ENCODE measurements around the gene HASPIN. TPM values are rescaled to one million over a fixed set of nuclear protein-coding genes. Genes with fewer than 3 reads are reported as not detected.
"Not testable (repeated sequence)": the region's sequence is repeated elsewhere in the genome, so short reads cannot be mapped to it uniquely, and the experiment has no call there.

HASPIN gene
- total and polyA plus RNA-seq, 7 experiments from 2014 or later, result 0.28 to 18.5 (median 0.34) TPM; not detected in 1

- intact Hi-C loops (cut with micrococcal nuclease), result not testable (repeated sequence)
Observed at GRCh38 chr17:3702041-3702539, 21.6 kb upstream of the HASPIN start.

GRCh38 chr17:3704931-3705717 is 18.6 kb upstream of the HASPIN start:
- H3K9me3 Mint-ChIP-seq, result peaks cover 0 to 7% (median 0%) of the 10 kb centered on the region in 11 donors
- no peak overlapping the region for H3K27ac ChIP-seq (ENCODE audit: low read depth, low read length)
- H3K4me1 ChIP-seq (ENCODE audit: control insufficient read depth in 2 of 2, insufficient read depth in 2 of 2, low read length in 2 of 2), result no peaks in the 10 kb centered on the region
- ATAC-seq (no peak), DNase-seq (no peak)
- peak overlapping the region in 1 of 9 donors; percentile 69 for H3K27ac Mint-ChIP-seq
- H3K27me3 ChIP-seq (ENCODE audit: control insufficient read depth in 2 of 2, insufficient read depth in 2 of 2, low read length in 2 of 2), result no peaks in the 10 kb centered on the region
- no peaks in the 10 kb centered on the region for H3K9me3 ChIP-seq (ENCODE audit: control insufficient read depth in 2 of 3, low read length in 3 of 3)
- intact Hi-C loops (cut with micrococcal nuclease), result no loop called here
- peaks cover 0 to 42% (median 0%) of the 10 kb centered on the region in 5 donors for H3K36me3 Mint-ChIP-seq
- ChIA-PET CTCF (no interaction called here), POLR2A (no interaction called here)
- H3K4me3 ChIP-seq (ENCODE audit: low read length), result no peak overlapping the region
- no peaks in the 10 kb centered on the region for H3K36me3 ChIP-seq (ENCODE audit: control insufficient read depth in 2 of 3, insufficient read depth in 3 of 3, low read length in 3 of 3)
- peaks cover 0 to 29% (median 7%) of the 10 kb centered on the region in 7 donors for H3K4me1 Mint-ChIP-seq
- no peaks in the 10 kb centered on the region for H3K27me3 Mint-ChIP-seq
- H3K4me3 Mint-ChIP-seq, result no peak overlapping the region

More at GRCh38 chr17:3702041-3702539, 21.6 kb upstream of the HASPIN start:
- H3K27me3 ChIP-seq (ENCODE audit: control insufficient read depth in 2 of 2, insufficient read depth in 2 of 2, low read length in 2 of 2); H3K4me1 ChIP-seq (ENCODE audit: control insufficient read depth in 2 of 2, insufficient read depth in 2 of 2, low read length in 2 of 2); H3K4me3 ChIP-seq (ENCODE audit: low read length); H3K9me3 Mint-ChIP-seq; CTCF ChIA-PET; H3K4me1 Mint-ChIP-seq; POLR2A ChIA-PET; H3K9me3 ChIP-seq (ENCODE audit: control insufficient read depth in 2 of 3, low read length in 3 of 3); DNase-seq; H3K4me3 Mint-ChIP-seq; H3K27me3 Mint-ChIP-seq; H3K27ac ChIP-seq (ENCODE audit: low read depth, low read length); ATAC-seq; H3K36me3 ChIP-seq (ENCODE audit: control insufficient read depth in 2 of 3, insufficient read depth in 3 of 3, low read length in 3 of 3): not testable (repeated sequence)
- H3K36me3 Mint-ChIP-seq, result peaks cover 0 to 42% (median 0%) of the 10 kb centered on the region in 5 donors
- H3K27ac Mint-ChIP-seq, result peak overlapping the region in 3 of 9 donors; percentile 56 to 83 (median 78)

- POLR2A ChIA-PET, H3K4me3 Mint-ChIP-seq, CTCF ChIA-PET: not testable (repeated sequence)
Observed at GRCh38 chr17:3705718-3705984, 18.1 kb upstream of the HASPIN start.

GRCh38 chr17:3708366-3708765 is 15.3 kb upstream of the HASPIN start:
- Histone ChIP-seq H3K4me1 (ENCODE audit: control insufficient read depth in 2 of 2, insufficient read depth in 2 of 2, low read length in 2 of 2) (peaks cover 21 to 24% of the 10 kb centered on the region in 2 donors), H3K27ac (ENCODE audit: low read depth, low read length) (no peak overlapping the region), H3K9me3 (ENCODE audit: control insufficient read depth in 2 of 3, low read length in 3 of 3) (no peaks in the 10 kb centered on the region), H3K27me3 (ENCODE audit: control insufficient read depth in 2 of 2, insufficient read depth in 2 of 2, low read length in 2 of 2) (no peaks in the 10 kb centered on the region), H3K36me3 (ENCODE audit: control insufficient read depth in 2 of 3, insufficient read depth in 3 of 3, low read length in 3 of 3) (no peaks in the 10 kb centered on the region), H3K4me3 (ENCODE audit: low read length) (no peak overlapping the region)
- POLR2A ChIA-PET, result interaction anchor here (1.1 kb wide), 1 partner anchor 13 kb away, joined by 3 read pairs; no protein-coding TSS in a partner anchor
- ATAC-seq (no peak), DNase-seq (no peak)
- CTCF ChIA-PET, result interaction anchor here (0.6 to 0.7 kb wide), 2 partner anchors 13 to 63 kb away, joined by 3 read pairs; no protein-coding TSS in a partner anchor
- H3K27me3 Mint-ChIP-seq, result no peaks in the 10 kb centered on the region
- peaks cover 13 to 49% (median 35%) of the 10 kb centered on the region in 7 donors for H3K4me1 Mint-ChIP-seq
- intact Hi-C loops (cut with micrococcal nuclease), result no loop called here
- peak overlapping the region in 1 of 10 donors; percentile 38 for H3K4me3 Mint-ChIP-seq
- peak overlapping the region in 5 of 9 donors; percentile 3 to 70 (median 38) for H3K27ac Mint-ChIP-seq
- no peaks in the 10 kb centered on the region for H3K9me3 Mint-ChIP-seq
- peaks cover 0 to 42% (median 3%) of the 10 kb centered on the region in 5 donors for H3K36me3 Mint-ChIP-seq

More at GRCh38 chr17:3705718-3705984, 18.1 kb upstream of the HASPIN start:
- H3K36me3 ChIP-seq (ENCODE audit: control insufficient read depth in 2 of 3, insufficient read depth in 3 of 3, low read length in 3 of 3); H3K4me3 ChIP-seq (ENCODE audit: low read length); H3K27me3 Mint-ChIP-seq; H3K9me3 ChIP-seq (ENCODE audit: control insufficient read depth in 2 of 3, low read length in 3 of 3); H3K9me3 Mint-ChIP-seq; H3K4me1 ChIP-seq (ENCODE audit: control insufficient read depth in 2 of 2, insufficient read depth in 2 of 2, low read length in 2 of 2); H3K27ac ChIP-seq (ENCODE audit: low read depth, low read length); DNase-seq; ATAC-seq; intact Hi-C loops (cut with micrococcal nuclease); H3K27ac Mint-ChIP-seq; H3K27me3 ChIP-seq (ENCODE audit: control insufficient read depth in 2 of 2, insufficient read depth in 2 of 2, low read length in 2 of 2): not testable (repeated sequence)
- Mint-ChIP-seq H3K4me1 (peaks cover 0 to 31% (median 10%) of the 10 kb centered on the region in 7 donors), H3K36me3 (peaks cover 0 to 40% (median 0%) of the 10 kb centered on the region in 5 donors)

- peak overlapping the region; percentile 5 for H3K4me3 ChIP-seq (ENCODE audit: low read length)
- peaks cover 0 to 17% (median 7%) of the 10 kb centered on the region in 3 experiments for H3K36me3 ChIP-seq (ENCODE audit: control insufficient read depth in 2 of 3, insufficient read depth in 3 of 3, low read length in 3 of 3)
- intact Hi-C loops (cut with micrococcal nuclease), result loop anchor here (1.0 to 2.0 kb wide), 6 partner anchors 12 to 54 kb away; partner anchors contain the start of genes HASPIN (in 2 of the 2), P2RX5 (in 2 of the 2), EMC6 (in 1 of the 2) and TAX1BP3 (in 1 of the 2)
- H3K9me3 ChIP-seq (ENCODE audit: control insufficient read depth in 2 of 3, low read length in 3 of 3), result no peaks in the 10 kb centered on the region
- H3K27ac ChIP-seq (ENCODE audit: low read depth, low read length), result peak overlapping the region; percentile 40
- peak in 8 of 9 donors; percentile 70 to 87 (median 82) for DNase-seq
- ChIA-PET POLR2A (interaction anchor here (0.6 to 2.9 kb wide), 11 partner anchors 10 to 1373 kb away, joined by 3 to 25 read pairs (median 5); partner anchors contain the start of genes HASPIN and P2RX5), CTCF (interaction anchor here (0.5 to 2.0 kb wide), 3 partner anchors 27 to 61 kb away, joined by 3 to 5 read pairs (median 3); no protein-coding TSS in a partner anchor)
- H3K9me3 Mint-ChIP-seq, result no peaks in the 10 kb centered on the region
- H3K4me1 Mint-ChIP-seq, result peaks cover 19 to 66% (median 38%) of the 10 kb centered on the region in 7 donors
- peaks cover 21 to 24% of the 10 kb centered on the region in 2 donors for H3K4me1 ChIP-seq (ENCODE audit: control insufficient read depth in 2 of 2, insufficient read depth in 2 of 2, low read length in 2 of 2)
- H3K27ac Mint-ChIP-seq, result peak overlapping the region; percentile 63 to 95 (median 89)
- H3K27me3 ChIP-seq (ENCODE audit: control insufficient read depth in 2 of 2, insufficient read depth in 2 of 2, low read length in 2 of 2), result no peaks in the 10 kb centered on the region
- no peaks in the 10 kb centered on the region for H3K27me3 Mint-ChIP-seq
- ATAC-seq, result peak; percentile 99
- H3K4me3 Mint-ChIP-seq, result peak overlapping the region in 9 of 10 donors; percentile 21 to 80 (median 71)
- peaks cover 5 to 45% (median 9%) of the 10 kb centered on the region in 5 donors for H3K36me3 Mint-ChIP-seq
Observed at GRCh38 chr17:3710951-3711383, 12.7 kb upstream of the HASPIN start.

GRCh38 chr17:3712811-3713463 is 10.8 kb upstream of the HASPIN start:
- Mint-ChIP-seq H3K36me3 (peaks cover 5 to 56% (median 14%) of the 10 kb centered on the region in 5 donors), H3K27me3 (no peaks in the 10 kb centered on the region), H3K9me3 (no peaks in the 10 kb centered on the region), H3K4me3 (peak overlapping the region in 8 of 10 donors; percentile 4 to 64 (median 51)), H3K4me1 (peaks cover 19 to 78% (median 38%) of the 10 kb centered on the region in 7 donors), H3K27ac (peak overlapping the region; percentile 5 to 89 (median 84))
- intact Hi-C loops (cut with micrococcal nuclease), result no loop called here
- ChIA-PET CTCF (no interaction called here), POLR2A (interaction anchor here (2.9 kb wide), 1 partner anchor 11 kb away, joined by 21 read pairs; the partner anchor contains the start of gene HASPIN)
- H3K27ac ChIP-seq (ENCODE audit: low read depth, low read length), result peak overlapping the region; percentile 36
- no peak for ATAC-seq
- DNase-seq, result peak in 1 of 9 donors; percentile 45
- H3K9me3 ChIP-seq (ENCODE audit: control insufficient read depth in 2 of 3, low read length in 3 of 3), result no peaks in the 10 kb centered on the region
- no peak overlapping the region for H3K4me3 ChIP-seq (ENCODE audit: low read length)
- peaks cover 6 to 36% (median 7%) of the 10 kb centered on the region in 3 experiments for H3K36me3 ChIP-seq (ENCODE audit: control insufficient read depth in 2 of 3, insufficient read depth in 3 of 3, low read length in 3 of 3)
- H3K4me1 ChIP-seq (ENCODE audit: control insufficient read depth in 2 of 2, insufficient read depth in 2 of 2, low read length in 2 of 2), result peaks cover 21 to 24% of the 10 kb centered on the region in 2 donors
- H3K27me3 ChIP-seq (ENCODE audit: control insufficient read depth in 2 of 2, insufficient read depth in 2 of 2, low read length in 2 of 2), result no peaks in the 10 kb centered on the region
